HG03571 (cell line): ENCODE measurements around the gene ASPHD1.
"Not testable (repeated sequence)": the region's sequence is repeated elsewhere in the genome, so short reads cannot be mapped to it uniquely, and the experiment has no call there.

Source experiments
- ATAC-seq: cut with Tn5 transposase; IDR thresholded peaks from one replicate; pipeline ENCODE4 v1.9.1; 2021; ENCODE audit not compliant: unreplicated experiment

Gene ASPHD1

GRCh38 chr16:29906520-29907244 is 6.4 kb downstream of the ASPHD1 start:
- ATAC-seq, result no peak

GRCh38 chr16:29907973-29908372 is 7.7 kb downstream of the ASPHD1 start:
- no peak for ATAC-seq

- ATAC-seq, result no peak
Measured at GRCh38 chr16:29908719-29909220, 8.5 kb downstream of the ASPHD1 start.

- no peak for ATAC-seq
Measured at GRCh38 chr16:29909391-29909790, 9.1 kb downstream of the ASPHD1 start.

GRCh38 chr16:29909851-29910250 is 9.6 kb downstream of the ASPHD1 start:
- ATAC-seq, result not testable (repeated sequence)

GRCh38 chr16:29910819-29911675 is 10.8 kb downstream of the ASPHD1 start:
- ATAC-seq, result no peak

- ATAC-seq, result no peak
Measured at GRCh38 chr16:29911676-29912010, 11.4 kb downstream of the ASPHD1 start.

- no peak for ATAC-seq
Measured at GRCh38 chr16:29912087-29912486, 11.8 kb downstream of the ASPHD1 start.

- no peak for ATAC-seq
Measured at GRCh38 chr16:29913514-29913913, 13.2 kb downstream of the ASPHD1 start.

GRCh38 chr16:29915590-29916247 is 15.4 kb downstream of the ASPHD1 start:
- no peak for ATAC-seq

- no peak for ATAC-seq
Measured at GRCh38 chr16:29916979-29917378, 16.7 kb downstream of the ASPHD1 start.

- no peak for ATAC-seq
Measured at GRCh38 chr16:29920288-29921033, 20.2 kb downstream of the ASPHD1 start.

GRCh38 chr16:29921034-29921385 is 20.7 kb downstream of the ASPHD1 start:
- no peak for ATAC-seq

- no peak for ATAC-seq
Measured at GRCh38 chr16:29922326-29922725, 22.0 kb downstream of the ASPHD1 start.

- ATAC-seq, result no peak
Measured at GRCh38 chr16:29922986-29923501, 22.8 kb downstream of the ASPHD1 start.

GRCh38 chr16:29925105-29925756 is 24.9 kb downstream of the ASPHD1 start:
- no peak for ATAC-seq

- ATAC-seq, result peak; percentile 85
Measured at GRCh38 chr16:29925781-29926710, 25.8 kb downstream of the ASPHD1 start, which contains the start of gene KCTD13. Gene KCTD13 (minus strand): TSS chr16:29926226. CDS start chr16:29926033, 193 bp downstream.

GRCh38 chr16:29926711-29927052 is 26.4 kb downstream of the ASPHD1 start:
- no peak for ATAC-seq
